H9 (cell line): Measurements from ENCODE around the gene ZFTA. TPM values are rescaled to one million over a fixed set of nuclear protein-coding genes. Genes with fewer than 3 reads are reported as not detected.
A peak's percentile ranks its signal among the peaks of the same experiment; 100 is the strongest.

Experiments
- DNase-seq: peaks from one replicate; pipeline ENCODE4 v3.0.0-alpha.2; 2017
- H2AFZ ChIP-seq: one replicate; pipeline ENCODE4 v1.6.1; 2013; ENCODE audit warnings: mild to moderate bottlenecking, low read length, control low read depth, moderate library complexity
- H2AK5ac ChIP-seq: 2 replicates; pipeline ENCODE4 v1.6.1; 2013; ENCODE audit warnings: low read length, control low read depth, mixed read lengths; ENCODE audit not compliant: insufficient read length
- H2BK120ac ChIP-seq: one replicate; pipeline ENCODE4 v1.6.1; 2013; ENCODE audit warnings: low read depth, mild to moderate bottlenecking, low read length, control low read depth, inconsistent platforms; ENCODE audit not compliant: poor library complexity, severe bottlenecking
- H2BK12ac ChIP-seq: 2 replicates; pipeline ENCODE4 v1.6.1; 2013; ENCODE audit warnings: low read length, control low read depth, mixed read lengths, low read depth; ENCODE audit not compliant: insufficient read length
- H2BK15ac ChIP-seq: 2 replicates; pipeline ENCODE4 v1.6.1; 2013; ENCODE audit warnings: low read depth, low read length, control low read depth
- H2BK20ac ChIP-seq: one replicate; pipeline ENCODE4 v1.6.1; 2013; ENCODE audit warnings: low read depth, mild to moderate bottlenecking, low read length, control low read depth, inconsistent platforms; ENCODE audit not compliant: poor library complexity, severe bottlenecking
- H2BK5ac ChIP-seq: 2 replicates; pipeline ENCODE4 v1.6.1; 2013; ENCODE audit warnings: low read length, control low read depth, mixed read lengths; ENCODE audit not compliant: insufficient read length
- H3K14ac ChIP-seq: 2 replicates; pipeline ENCODE4 v1.6.1; 2013; ENCODE audit warnings: low read length, control low read depth; ENCODE audit not compliant: insufficient read depth
- H3K18ac ChIP-seq: 2 replicates; pipeline ENCODE4 v1.6.1; 2013; ENCODE audit warnings: low read depth, mild to moderate bottlenecking, mixed read lengths, low read length, control low read depth; ENCODE audit not compliant: insufficient read length
- H3K23ac ChIP-seq: 2 replicates; pipeline ENCODE4 v1.6.1; 2013; ENCODE audit warnings: low read length, control low read depth, mixed read lengths, low read depth; ENCODE audit not compliant: insufficient read length
- H3K23me2 ChIP-seq: 2 replicates; pipeline ENCODE4 v1.6.1; 2013; ENCODE audit warnings: low read depth, mild to moderate bottlenecking, mixed read lengths, low read length, control low read depth; ENCODE audit not compliant: insufficient read length, poor library complexity, severe bottlenecking
- H3K27ac ChIP-seq: 2 replicates; pipeline ENCODE4 v1.5.1; 2013; ENCODE audit warnings: low read length, control low read depth, mixed read lengths, low read depth; ENCODE audit not compliant: insufficient read length
- H3K27me3 ChIP-seq: 2 replicates; pipeline ENCODE4 v1.6.1; 2013; ENCODE audit warnings: low read length, control low read depth, inconsistent platforms; ENCODE audit not compliant: insufficient read depth
- H3K4ac ChIP-seq: 2 replicates; pipeline ENCODE4 v1.6.1; 2013; ENCODE audit warnings: low read depth, mild to moderate bottlenecking, control low read depth, inconsistent platforms, low read length, moderate library complexity
- H3K4me1 ChIP-seq: 2 replicates; pipeline ENCODE4 v1.6.1; 2013; ENCODE audit warnings: low read length, control low read depth, inconsistent platforms; ENCODE audit not compliant: insufficient read depth
- H3K4me2 ChIP-seq: 2 replicates; pipeline ENCODE4 v1.6.1; 2013; ENCODE audit warnings: low read length, control low read depth, mixed read lengths; ENCODE audit not compliant: insufficient read length, insufficient read depth
- H3K56ac ChIP-seq: 2 replicates; pipeline ENCODE4 v1.6.1; 2013; ENCODE audit warnings: low read depth, mild to moderate bottlenecking, mixed read lengths, low read length, control low read depth; ENCODE audit not compliant: insufficient read length
- H3K79me1 ChIP-seq: 2 replicates; pipeline ENCODE4 v1.6.1; 2013; ENCODE audit warnings: low read depth, mild to moderate bottlenecking, moderate library complexity, low read length, control low read depth, inconsistent platforms; ENCODE audit not compliant: insufficient read depth, poor library complexity, severe bottlenecking
- H3K79me2 ChIP-seq: 2 replicates; pipeline ENCODE4 v1.6.1; 2013; ENCODE audit warnings: low read length, control low read depth, inconsistent platforms; ENCODE audit not compliant: insufficient read depth
- H3K9ac ChIP-seq: 2 replicates; pipeline ENCODE4 v1.6.1; 2013; ENCODE audit warnings: low read length, control low read depth, mixed read lengths; ENCODE audit not compliant: insufficient read length; ENCODE audit errors: extremely low read depth
- H3K9me3 ChIP-seq: one replicate; pipeline ENCODE4 v1.6.1; 2013; ENCODE audit warnings: low read depth, low read length, inconsistent platforms; ENCODE audit not compliant: control insufficient read depth
- H3T11ph ChIP-seq: one replicate; pipeline ENCODE4 v1.6.1; 2013; ENCODE audit warnings: mild to moderate bottlenecking, low read length, control low read depth, inconsistent platforms
- H4K20me1 ChIP-seq: one replicate; pipeline ENCODE4 v1.6.1; 2013; ENCODE audit not compliant: control insufficient read depth, insufficient read length, insufficient read depth
- H4K5ac ChIP-seq: 2 replicates; pipeline ENCODE4 v1.6.1; 2013; ENCODE audit warnings: low read depth, mild to moderate bottlenecking, mixed read lengths, low read length, control low read depth; ENCODE audit not compliant: insufficient read length
- H4K8ac ChIP-seq: replicated peaks from 2 replicates; pipeline ENCODE4 v1.6.1; 2013; ENCODE audit warnings: low read length, control low read depth, mixed read lengths, low read depth; ENCODE audit not compliant: insufficient read length
- H4K91ac ChIP-seq: 2 replicates; pipeline ENCODE4 v1.6.1; 2013; ENCODE audit warnings: low read depth, mild to moderate bottlenecking, moderate library complexity, mixed read lengths, low read length, control low read depth; ENCODE audit not compliant: insufficient read length
- H3K27ac Mint-ChIP-seq, 3 experiments: 2 replicates in 2 of 3; 3 replicates in 1 of 3; pipeline ENCODE4 v1.8.0; 2020 to 2021; ENCODE audit warnings: mixed read lengths in 3 of 3, mild to moderate bottlenecking in 1 of 3, moderate library complexity in 1 of 3
- H3K27me3 Mint-ChIP-seq: 2 replicates; pipeline ENCODE4 v1.8.0; 2021; ENCODE audit warnings: low read depth, mild to moderate bottlenecking, moderate library complexity, mixed read lengths
- H3K36me3 Mint-ChIP-seq, 3 experiments: 2 replicates in 2 of 3; 3 replicates in 1 of 3; pipeline ENCODE4 v1.8.0; 2020 to 2021; ENCODE audit warnings: low read depth in 3 of 3, mixed read lengths in 3 of 3; ENCODE audit not compliant: insufficient read depth in 1 of 3
- H3K4me1 Mint-ChIP-seq, 2 experiments: 2 replicates each; pipeline ENCODE4 v1.8.0; 2020; ENCODE audit warnings: mixed read lengths in 2 of 2
- H3K4me3 Mint-ChIP-seq, 2 experiments: 2 replicates in 1 of 2; 3 replicates in 1 of 2; pipeline ENCODE4 v1.8.0; 2020 to 2021; ENCODE audit warnings: mild to moderate bottlenecking in 2 of 2, mixed read lengths in 2 of 2, moderate library complexity in 1 of 2
- H3K9me3 Mint-ChIP-seq, 2 experiments: 2 replicates in 1 of 2; 3 replicates in 1 of 2; pipeline ENCODE4 v1.8.0; 2020; ENCODE audit warnings: mild to moderate bottlenecking in 2 of 2, mixed read lengths in 2 of 2, moderate library complexity in 1 of 2
- WGBS: extraction: QIAGEN DNeasy Blood & Tissue Kit; methylation state at CpG from one replicate; pipeline ENCODE4 v1.1.7; 2013; ENCODE audit warnings: missing lambda C conversion rate, low lambda C conversion rate, mixed read lengths; ENCODE audit not compliant: insufficient read length; ENCODE audit errors: extremely low coverage; 5-methylcytosine and 5-hydroxymethylcytosine counted together
- total RNA-seq: library from RNA; stranded (reverse); gene quantifications from 2 replicates; pipeline ENCODE4 v1.2.1, GENCODE V29; 2021
- TF ChIP-seq, protein P1 (sequence below): fragments of 200-600 bp; sonication (generic); conservative IDR thresholded peaks from 3 replicates; pipeline ENCODE4 v1.8.0; 2021; ENCODE audit warnings: antibody characterized with exemption, mild to moderate bottlenecking

Gene ZFTA
- total RNA-seq, 1 experiment from 2014 or later, result 48.2 TPM

- Histone ChIP-seq H3K9me3 (no peaks in the 10 kb centered on the region), H3K4ac (no peak overlapping the region), H3K18ac (peak overlapping the region; percentile 31), H2AK5ac (no peak overlapping the region), H3T11ph (no peak overlapping the region), H2AFZ (no peak overlapping the region), H4K20me1 (peaks cover 3% of the 10 kb centered on the region), H2BK15ac (no peak overlapping the region), H4K91ac (no peak overlapping the region), H3K79me2 (peaks cover 20% of the 10 kb centered on the region), H2BK5ac (no peak overlapping the region), H3K23ac (no peak overlapping the region), H3K9ac (peak overlapping the region; percentile 84), H4K8ac (no peak overlapping the region), H3K4me2 (peak overlapping the region; percentile 99), H4K5ac (no peak overlapping the region), H3K79me1 (peaks cover 7% of the 10 kb centered on the region), H2BK12ac (no peak overlapping the region), H3K23me2 (peaks cover 10% of the 10 kb centered on the region), H3K4me1 (peaks cover 3% of the 10 kb centered on the region; the same call in 1 of the 2 replicates), H3K27ac (no peak overlapping the region), H2BK20ac (no peak overlapping the region), H3K27me3 (no peaks in the 10 kb centered on the region), H2BK120ac (no peak overlapping the region), H3K14ac (peak overlapping the region; percentile 77), H3K56ac (no peak overlapping the region)
- peak overlapping the region in 2 of 3 experiments; percentile 40 to 68; a peak in 3 of 7 replicates for H3K27ac Mint-ChIP-seq
- H3K27me3 Mint-ChIP-seq, result peaks cover 8% of the 10 kb centered on the region; the same call in 1 of the 2 replicates
- H3K36me3 Mint-ChIP-seq, result peaks cover 25 to 40% (median 37%) of the 10 kb centered on the region in 3 experiments; a peak in 6 of 7 replicates
- no peaks in the 10 kb centered on the region for H3K9me3 Mint-ChIP-seq
- TF ChIP-seq, protein P1, sequence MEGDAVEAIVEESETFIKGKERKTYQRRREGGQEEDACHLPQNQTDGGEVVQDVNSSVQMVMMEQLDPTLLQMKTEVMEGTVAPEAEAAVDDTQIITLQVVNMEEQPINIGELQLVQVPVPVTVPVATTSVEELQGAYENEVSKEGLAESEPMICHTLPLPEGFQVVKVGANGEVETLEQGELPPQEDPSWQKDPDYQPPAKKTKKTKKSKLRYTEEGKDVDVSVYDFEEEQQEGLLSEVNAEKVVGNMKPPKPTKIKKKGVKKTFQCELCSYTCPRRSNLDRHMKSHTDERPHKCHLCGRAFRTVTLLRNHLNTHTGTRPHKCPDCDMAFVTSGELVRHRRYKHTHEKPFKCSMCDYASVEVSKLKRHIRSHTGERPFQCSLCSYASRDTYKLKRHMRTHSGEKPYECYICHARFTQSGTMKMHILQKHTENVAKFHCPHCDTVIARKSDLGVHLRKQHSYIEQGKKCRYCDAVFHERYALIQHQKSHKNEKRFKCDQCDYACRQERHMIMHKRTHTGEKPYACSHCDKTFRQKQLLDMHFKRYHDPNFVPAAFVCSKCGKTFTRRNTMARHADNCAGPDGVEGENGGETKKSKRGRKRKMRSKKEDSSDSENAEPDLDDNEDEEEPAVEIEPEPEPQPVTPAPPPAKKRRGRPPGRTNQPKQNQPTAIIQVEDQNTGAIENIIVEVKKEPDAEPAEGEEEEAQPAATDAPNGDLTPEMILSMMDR, result no peak
- DNase-seq, result no peak
- H3K4me1 Mint-ChIP-seq, result peaks cover 34 to 35% of the 10 kb centered on the region in 2 experiments
- WGBS, result no CpG with 5 or more reads among the region's 74 CpGs
- peak overlapping the region; percentile 86 to 92 for H3K4me3 Mint-ChIP-seq
Observed at GRCh38 chr11:63813563-63814382, 45.2 kb upstream of the ZFTA start.
